Measurements from ENCODE around the gene RSL1D1.

RSL1D1 gene

DNA sequence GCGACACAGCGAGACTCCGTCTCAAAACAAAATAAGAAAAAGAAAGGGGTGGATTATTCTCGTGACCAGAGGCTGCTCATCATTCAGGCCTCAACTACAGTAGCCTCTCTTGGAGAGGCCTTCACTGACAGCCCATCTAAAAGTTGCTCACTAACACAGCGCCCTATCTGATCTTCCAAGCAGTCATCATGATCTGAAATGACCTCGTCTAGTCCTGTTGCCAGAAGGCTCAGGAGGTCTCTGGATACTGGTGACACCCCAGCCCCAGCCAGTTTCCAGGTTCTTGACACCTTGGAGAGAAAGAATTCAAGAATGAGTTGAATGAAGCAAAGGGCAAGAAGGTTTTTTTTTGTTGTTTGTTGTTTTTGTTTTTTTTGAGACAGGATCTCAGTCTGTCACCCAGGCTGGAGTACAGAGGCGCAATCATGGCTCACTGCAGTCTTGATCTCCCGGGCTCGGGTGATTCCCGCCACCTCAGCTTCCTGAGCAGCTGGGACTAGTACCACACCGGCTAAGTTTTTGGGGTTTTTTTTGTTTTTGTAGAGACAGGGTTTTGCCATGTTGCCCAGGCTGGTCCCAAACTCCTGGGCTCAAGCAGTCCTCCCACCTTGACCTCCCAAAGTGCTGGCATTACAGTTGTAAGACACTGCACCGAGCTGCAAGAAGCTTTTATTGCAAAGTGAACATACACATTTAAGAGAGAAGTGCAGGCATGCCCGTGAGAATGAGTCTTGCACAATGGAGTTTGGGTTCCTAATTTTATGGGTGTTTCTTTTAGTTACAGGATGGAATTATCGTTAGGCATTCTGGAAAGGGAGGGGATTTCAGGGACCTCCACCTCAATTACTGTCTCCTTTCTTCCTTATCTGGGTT lies 51.6 kb downstream of the RSL1D1 start:
- H3K4me1 Mint-ChIP-seq (ENCODE audit: low read depth in 2 of 2): peaks cover 33 to 43% of the 10 kb centered on the region in 2 donors
- H3K9me3 Mint-ChIP-seq: no peaks in the 10 kb centered on the region
- no peak for ATAC-seq (replicated peaks)

DNA sequence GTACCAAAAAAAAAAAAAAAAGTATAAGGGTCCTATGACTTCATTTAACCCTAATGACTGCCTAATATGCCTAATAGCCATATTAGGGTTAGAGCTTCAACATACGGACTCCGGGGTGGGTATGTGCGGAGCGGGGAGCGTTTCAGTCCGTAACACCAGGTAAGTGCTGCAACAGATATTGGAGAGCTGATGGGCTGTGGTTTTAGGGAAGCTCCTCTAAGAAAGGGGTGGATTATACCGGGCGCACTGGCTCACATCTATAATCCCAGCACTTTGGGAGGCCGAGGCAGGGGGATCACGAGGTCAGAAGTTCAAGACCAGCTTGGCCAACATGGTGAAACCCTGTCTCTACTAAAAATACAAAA lies 52.3 kb downstream of the RSL1D1 start:
- DNase-seq: no peak
- Mint-ChIP-seq H3K27me3 (no peaks in the 10 kb centered on the region), H3K27ac (peak overlapping the region; percentile 95 to 97), H3K4me1 (ENCODE audit: low read depth in 2 of 2) (peaks cover 41 to 51% of the 10 kb centered on the region in 2 donors), H3K4me3 (peak overlapping the region in 1 of 2 donors; percentile 92), H3K36me3 (ENCODE audit: insufficient read depth) (peaks cover 25% of the 10 kb centered on the region), H3K9me3 (no peaks in the 10 kb centered on the region)
- no peak for ATAC-seq (replicated peaks)

More for the DNA sequence above, 51.6 kb downstream of the RSL1D1 start:
- no peak for DNase-seq
- H3K27ac Mint-ChIP-seq: peak overlapping the region; percentile 95 to 97
- peaks cover 25% of the 10 kb centered on the region for H3K36me3 Mint-ChIP-seq (ENCODE audit: insufficient read depth)
- H3K4me3 Mint-ChIP-seq: peak overlapping the region in 1 of 2 donors; percentile 27
- H3K27me3 Mint-ChIP-seq: no peaks in the 10 kb centered on the region

DNA sequence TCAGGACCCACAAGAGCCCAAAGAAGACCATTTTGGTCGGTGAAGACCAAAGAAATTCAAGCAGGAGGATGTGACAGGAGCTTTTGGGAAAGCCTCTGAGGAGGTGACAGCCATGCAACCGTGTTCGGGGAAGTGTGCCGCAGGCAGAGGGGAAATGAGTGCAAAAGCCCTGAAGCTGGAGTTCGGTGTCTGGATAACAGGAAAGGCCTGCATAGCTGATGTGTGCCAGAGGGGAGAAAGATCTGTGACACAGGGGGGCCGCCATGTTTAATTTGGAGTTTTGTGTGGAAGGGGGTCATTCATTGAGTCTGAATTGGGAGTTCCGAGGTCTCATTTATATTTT lies 53.4 kb downstream of the RSL1D1 start:
- Mint-ChIP-seq H3K9me3 (no peaks in the 10 kb centered on the region), H3K4me3 (peak overlapping the region; percentile 92 to 94), H3K4me1 (ENCODE audit: low read depth in 2 of 2) (peaks cover 43 to 57% of the 10 kb centered on the region in 2 donors), H3K27me3 (no peaks in the 10 kb centered on the region), H3K27ac (peak overlapping the region; percentile 95 to 97), H3K36me3 (ENCODE audit: insufficient read depth) (peaks cover 25% of the 10 kb centered on the region)
- ATAC-seq (replicated peaks) (no peak), DNase-seq (peak in 1 of 3 experiments; percentile 20)

DNA sequence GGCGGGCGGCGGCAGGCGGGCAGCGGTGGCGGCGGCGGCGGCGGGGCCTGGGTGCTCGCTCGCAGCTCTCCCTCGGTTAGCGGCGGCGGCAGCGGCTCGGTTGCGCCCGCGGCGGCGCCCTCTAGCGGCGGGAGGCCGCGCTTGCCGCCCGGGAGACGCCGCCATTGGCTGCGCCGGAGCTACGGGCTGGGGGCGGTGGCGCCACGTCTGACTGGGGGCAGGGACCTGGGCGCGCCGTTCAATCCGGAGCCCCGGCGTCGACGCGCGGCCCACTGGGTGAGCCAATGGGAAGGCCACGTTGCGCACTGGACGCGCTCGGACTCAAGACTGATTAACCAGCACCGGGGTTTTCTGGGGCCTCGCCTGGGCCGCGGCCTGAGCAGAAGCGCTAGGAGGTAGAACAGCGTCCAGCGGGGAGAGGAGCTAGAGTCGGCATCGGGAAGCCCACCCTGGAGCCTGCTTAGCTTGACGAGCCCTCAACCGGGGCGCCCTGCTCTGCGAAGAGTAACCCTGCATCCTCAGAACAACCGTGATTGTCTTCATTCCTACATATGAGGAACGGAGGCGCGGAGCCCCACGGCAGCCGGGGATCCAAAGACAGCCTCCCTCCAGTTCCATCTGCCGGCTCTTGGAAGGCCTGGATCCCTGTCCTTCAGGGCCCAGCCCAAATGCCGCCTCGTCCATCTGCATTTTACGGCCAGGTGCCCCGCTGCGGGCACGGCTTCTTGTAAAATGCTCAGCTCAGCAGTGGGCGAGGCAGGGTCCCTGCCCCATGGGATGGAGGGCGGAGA lies 54.0 kb downstream of the RSL1D1 start, which contains the start of gene ZC3H7A:
ZC3H7A (minus strand) TSS at position 93 of the 791 bp plus-strand sequence. CDS start 14,904 bp downstream, outside the sequence.
- ATAC-seq (replicated peaks) (peak; percentile 96), DNase-seq (peak; percentile 88 to 93 (median 89))
- peaks cover 25% of the 10 kb centered on the region for H3K36me3 Mint-ChIP-seq (ENCODE audit: insufficient read depth)
- peaks cover 47 to 62% of the 10 kb centered on the region in 2 donors for H3K4me1 Mint-ChIP-seq (ENCODE audit: low read depth in 2 of 2)
- H3K4me3 Mint-ChIP-seq: peak within 1 kb of the TSS; percentile 92 to 94
- no peaks in the 10 kb centered on the region for H3K27me3 Mint-ChIP-seq
- no peaks in the 10 kb centered on the region for H3K9me3 Mint-ChIP-seq
- H3K27ac Mint-ChIP-seq: peak within 1 kb of the TSS; percentile 95 to 97

DNA sequence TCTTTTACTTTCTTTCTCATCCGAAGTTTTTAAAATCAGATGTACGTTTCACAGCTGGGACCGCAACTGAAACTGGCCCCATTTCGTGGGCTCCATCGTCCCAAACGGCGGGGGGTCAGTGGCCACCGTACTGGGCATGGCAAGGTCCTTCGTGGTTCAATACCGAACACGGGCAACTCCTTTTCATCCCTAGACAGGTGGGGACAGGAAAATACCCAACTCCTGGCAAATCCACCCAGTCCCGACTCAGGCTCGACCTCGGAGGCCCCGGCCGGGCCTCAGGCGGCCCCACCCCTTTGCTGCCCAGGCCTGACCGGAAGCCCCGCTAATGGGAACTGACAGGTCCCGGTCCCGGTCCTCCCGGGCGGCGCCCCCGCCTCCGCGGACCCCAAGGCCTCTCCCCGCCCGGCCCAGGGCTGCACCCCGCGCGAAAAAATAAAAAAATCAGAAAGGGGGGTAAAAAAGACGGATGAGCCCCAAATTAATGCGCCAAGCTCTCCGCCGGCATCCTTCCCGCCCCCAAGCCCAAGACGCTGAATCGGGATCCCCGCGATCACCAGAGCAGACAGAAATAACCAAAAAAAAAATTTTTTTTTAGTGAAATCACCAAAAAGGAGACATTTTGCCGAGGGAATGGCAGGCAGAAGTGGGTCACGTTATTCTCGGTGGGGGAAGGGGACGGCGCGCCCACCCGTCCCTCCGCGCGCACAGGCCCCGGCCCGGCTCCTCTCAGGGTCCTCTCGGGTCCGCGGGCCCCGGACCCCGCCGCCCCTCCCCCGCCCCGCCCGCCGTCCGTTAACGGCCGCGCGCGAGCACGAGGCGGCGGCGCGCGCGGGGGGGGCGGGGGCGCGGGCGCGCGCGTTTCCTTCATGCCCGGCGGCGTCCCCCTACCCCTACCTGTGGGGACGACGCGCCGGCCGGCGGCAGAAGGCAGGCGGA lies 54.8 kb downstream of the RSL1D1 start:
- DNase-seq (peak; percentile 25 to 36 (median 26)), ATAC-seq (replicated peaks) (no peak)
- Mint-ChIP-seq H3K4me1 (ENCODE audit: low read depth in 2 of 2) (peaks cover 51 to 66% of the 10 kb centered on the region in 2 donors), H3K4me3 (peak overlapping the region; percentile 92 to 94), H3K9me3 (no peaks in the 10 kb centered on the region), H3K27me3 (no peaks in the 10 kb centered on the region), H3K27ac (peak overlapping the region; percentile 93 to 97), H3K36me3 (ENCODE audit: insufficient read depth) (peaks cover 25% of the 10 kb centered on the region)

DNA sequence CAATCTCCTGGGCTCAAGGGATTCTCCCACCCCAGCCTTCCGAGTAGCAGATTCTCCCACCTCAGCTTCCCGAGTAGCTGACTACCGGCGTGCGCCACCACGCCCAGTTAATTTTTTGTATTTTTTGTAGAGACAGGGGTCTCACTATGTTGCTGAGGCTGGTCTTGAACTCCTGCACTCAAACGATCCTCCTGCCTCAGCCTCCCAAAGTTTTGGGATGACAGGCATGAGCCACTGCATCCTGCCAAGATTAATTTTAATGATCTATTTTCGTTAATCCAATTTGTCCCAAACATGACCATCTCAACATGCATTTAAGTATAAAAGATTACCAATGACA lies 55.5 kb downstream of the RSL1D1 start:
- H3K27ac Mint-ChIP-seq: peak overlapping the region; percentile 93 to 97
- DNase-seq (no peak), ATAC-seq (replicated peaks) (no peak)
- H3K4me3 Mint-ChIP-seq: peak overlapping the region; percentile 91 to 94
- H3K9me3 Mint-ChIP-seq: no peaks in the 10 kb centered on the region
- H3K36me3 Mint-ChIP-seq (ENCODE audit: insufficient read depth): peaks cover 30% of the 10 kb centered on the region
- H3K4me1 Mint-ChIP-seq (ENCODE audit: low read depth in 2 of 2): peaks cover 57 to 72% of the 10 kb centered on the region in 2 donors
- H3K27me3 Mint-ChIP-seq: no peaks in the 10 kb centered on the region

DNA sequence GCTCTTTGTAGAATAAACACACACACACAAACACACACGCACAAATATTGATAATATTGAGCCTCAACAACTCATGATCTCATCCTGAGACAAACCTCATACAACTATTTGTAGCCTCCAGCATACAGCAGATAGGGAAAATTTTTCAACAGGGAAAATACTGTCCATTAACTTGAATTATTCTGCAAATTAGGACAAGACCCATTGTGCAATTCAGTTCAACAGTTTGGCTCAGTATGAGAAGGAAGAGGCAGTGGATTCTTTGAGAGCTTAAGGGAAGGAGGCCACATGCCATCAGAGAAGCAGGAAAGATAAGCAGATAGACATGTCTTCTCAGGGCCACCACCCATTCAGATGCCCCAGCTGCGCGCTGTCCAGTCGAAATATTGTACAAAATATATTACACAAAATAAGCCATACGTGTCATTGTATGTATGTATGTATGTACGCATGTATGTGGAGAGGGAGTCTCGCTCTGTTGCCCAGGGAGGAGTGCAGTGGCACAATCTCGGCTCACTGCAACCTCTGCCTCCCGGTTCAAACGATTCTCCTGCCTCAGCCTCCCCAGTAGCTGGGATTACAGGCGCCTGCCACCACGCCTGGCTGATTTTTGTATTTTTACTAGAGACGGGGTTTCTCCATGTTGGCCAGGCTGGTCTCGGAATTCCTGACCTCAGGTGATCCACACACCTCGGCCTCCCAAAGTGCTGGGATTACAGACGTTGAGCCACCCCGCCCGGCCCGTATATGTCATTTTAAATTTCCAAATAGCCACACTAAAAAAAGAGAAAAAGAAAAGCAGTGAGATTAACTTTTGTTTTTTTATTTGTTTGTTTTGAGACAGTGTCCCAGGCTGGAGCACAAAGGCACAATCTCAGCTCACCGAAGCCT lies 56.1 kb downstream of the RSL1D1 start:
- peak overlapping the region; percentile 93 to 97 for H3K27ac Mint-ChIP-seq
- peak overlapping the region; percentile 91 to 94 for H3K4me3 Mint-ChIP-seq
- H3K27me3 Mint-ChIP-seq: no peaks in the 10 kb centered on the region
- no peak for DNase-seq
- ATAC-seq (replicated peaks): no peak
- peaks cover 32% of the 10 kb centered on the region for H3K36me3 Mint-ChIP-seq (ENCODE audit: insufficient read depth)
- H3K9me3 Mint-ChIP-seq: no peaks in the 10 kb centered on the region
- peaks cover 58 to 68% of the 10 kb centered on the region in 2 donors for H3K4me1 Mint-ChIP-seq (ENCODE audit: low read depth in 2 of 2)

DNA sequence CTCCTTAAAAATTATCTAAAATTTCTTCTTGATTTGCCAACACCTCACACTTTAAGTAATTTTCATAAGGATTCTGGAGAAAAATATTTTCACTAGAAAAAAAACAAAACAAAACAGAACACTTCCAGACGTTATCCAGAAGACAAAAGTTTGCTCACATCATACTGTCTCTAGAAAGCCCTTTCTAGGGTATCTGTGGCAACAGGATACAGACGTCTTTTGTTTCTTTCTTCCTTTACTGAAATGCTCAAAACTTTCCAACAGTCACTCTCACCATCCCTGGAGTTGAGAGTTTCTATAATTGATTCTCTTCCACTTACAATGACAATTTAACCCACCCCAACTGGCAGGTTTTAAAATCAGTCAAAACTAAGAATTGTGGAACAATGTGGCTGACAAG lies 56.9 kb downstream of the RSL1D1 start:
- no peaks in the 10 kb centered on the region for H3K27me3 Mint-ChIP-seq
- peak overlapping the region; percentile 93 to 97 for H3K27ac Mint-ChIP-seq
- H3K9me3 Mint-ChIP-seq: no peaks in the 10 kb centered on the region
- peaks cover 28% of the 10 kb centered on the region for H3K36me3 Mint-ChIP-seq (ENCODE audit: insufficient read depth)
- H3K4me3 Mint-ChIP-seq: peak overlapping the region; percentile 91 to 94
- ATAC-seq (replicated peaks) (no peak), DNase-seq (no peak)
- peaks cover 52 to 67% of the 10 kb centered on the region in 2 donors for H3K4me1 Mint-ChIP-seq (ENCODE audit: low read depth in 2 of 2)

DNA sequence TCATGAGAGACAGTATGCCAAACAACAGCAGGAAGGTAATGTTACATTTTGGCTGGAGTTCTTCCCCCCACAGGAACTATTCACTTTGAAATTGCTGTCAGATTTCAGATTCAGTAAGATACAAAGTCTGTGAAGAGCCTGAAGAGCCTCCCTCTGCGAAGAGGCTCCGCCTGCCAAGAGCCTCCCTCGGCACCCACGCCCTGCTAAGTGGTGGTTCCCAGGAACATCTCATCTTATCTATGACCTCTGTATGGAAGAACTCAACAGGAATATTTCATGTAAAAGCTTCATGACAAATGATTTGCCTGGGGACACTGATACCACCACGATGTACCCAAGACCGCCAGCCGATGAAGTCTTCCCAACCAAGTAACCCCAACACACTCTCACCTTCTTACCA lies 57.5 kb downstream of the RSL1D1 start:
- Mint-ChIP-seq H3K9me3 (no peaks in the 10 kb centered on the region), H3K36me3 (ENCODE audit: insufficient read depth) (peaks cover 28% of the 10 kb centered on the region), H3K27me3 (no peaks in the 10 kb centered on the region)

DNA sequence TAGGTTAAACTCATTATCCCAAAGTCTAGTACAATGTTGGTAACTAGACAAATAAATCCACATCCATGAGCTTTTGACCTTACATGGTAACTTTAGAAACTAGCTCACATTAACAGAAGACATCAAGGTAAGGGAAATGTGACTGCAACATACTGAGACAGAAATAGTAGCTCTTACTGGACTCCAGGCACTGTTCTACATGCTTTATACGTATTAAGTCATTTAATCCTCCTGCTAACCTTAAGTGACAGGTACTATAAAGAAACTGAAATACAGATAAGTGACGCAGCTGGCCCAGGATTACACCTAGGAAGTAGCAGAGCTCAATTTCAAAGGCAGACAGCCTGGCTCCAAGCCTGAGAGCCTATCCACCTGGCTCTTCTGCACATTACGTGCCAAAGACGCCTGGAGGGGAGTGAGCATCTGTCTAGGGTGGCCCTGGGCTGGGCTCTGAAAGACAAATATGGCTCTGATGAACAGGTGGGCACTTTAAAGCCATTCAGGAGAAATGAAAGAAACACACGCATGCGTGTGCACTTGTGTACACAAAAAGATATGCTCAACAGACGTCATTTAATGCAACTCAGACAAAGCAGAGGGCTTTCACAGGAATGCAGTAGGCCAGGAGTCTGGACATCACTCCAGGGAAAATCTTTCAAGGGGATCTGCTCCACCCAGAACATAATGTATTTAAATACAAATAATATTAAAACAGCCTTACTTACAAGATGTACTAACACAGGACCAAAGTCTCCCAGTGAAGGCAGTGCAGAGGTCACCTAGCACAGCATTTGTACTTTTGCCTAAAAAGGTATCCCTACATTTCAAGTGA lies 58.7 kb downstream of the RSL1D1 start:
- H3K4me3 Mint-ChIP-seq: no peak overlapping the region
- no peak for ATAC-seq (replicated peaks)

More for the DNA sequence above, 57.5 kb downstream of the RSL1D1 start:
- Mint-ChIP-seq H3K4me3 (peak overlapping the region in 1 of 2 donors; percentile 94), H3K4me1 (ENCODE audit: low read depth in 2 of 2) (peaks cover 48 to 65% of the 10 kb centered on the region in 2 donors), H3K27ac (peak overlapping the region; percentile 93 to 97)
- DNase-seq: no peak
- no peak for ATAC-seq (replicated peaks)

DNA sequence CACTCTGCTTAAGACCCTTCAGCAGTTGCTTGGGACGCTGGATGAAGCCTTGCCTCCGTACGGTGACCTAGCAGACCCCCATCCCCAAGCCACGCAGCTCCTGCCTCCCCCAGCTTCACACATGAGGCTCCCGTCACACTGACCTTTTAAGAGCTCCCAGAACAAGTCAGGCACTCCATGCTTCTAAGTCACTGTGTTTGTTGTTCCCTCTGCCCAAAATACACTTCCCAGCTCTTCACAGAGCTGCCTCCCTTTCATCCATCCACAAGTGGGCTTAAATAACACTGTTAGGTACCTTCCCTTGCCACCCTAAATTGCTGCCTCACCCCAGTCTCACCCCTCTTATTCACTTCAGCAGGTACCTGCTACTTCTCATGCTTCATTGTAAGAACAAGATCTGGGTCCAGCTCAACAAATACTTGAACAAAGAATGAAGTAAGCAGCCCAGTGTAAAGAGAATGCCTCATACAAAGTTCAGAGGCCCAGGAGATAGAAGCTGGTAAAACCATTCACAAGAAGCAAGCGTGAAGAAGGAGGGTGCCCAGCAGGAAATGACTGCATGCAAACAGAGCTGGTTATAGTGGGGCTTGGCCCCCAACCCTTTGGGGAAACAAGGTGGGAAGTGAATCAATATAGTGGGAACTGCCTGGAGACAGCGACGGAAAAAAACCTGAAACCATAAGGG lies 60.1 kb downstream of the RSL1D1 start:
- DNase-seq (no peak), ATAC-seq (replicated peaks) (no peak)
- H3K9me3 Mint-ChIP-seq: no peaks in the 10 kb centered on the region
- peaks cover 32% of the 10 kb centered on the region for H3K36me3 Mint-ChIP-seq (ENCODE audit: insufficient read depth)
- peak overlapping the region; percentile 1 to 80 for H3K27ac Mint-ChIP-seq
- H3K4me3 Mint-ChIP-seq: no peak overlapping the region
- peaks cover 50 to 75% of the 10 kb centered on the region in 2 donors for H3K4me1 Mint-ChIP-seq (ENCODE audit: low read depth in 2 of 2)
- no peaks in the 10 kb centered on the region for H3K27me3 Mint-ChIP-seq

More for the DNA sequence above, 58.7 kb downstream of the RSL1D1 start:
- no peak for DNase-seq
- no peaks in the 10 kb centered on the region for H3K9me3 Mint-ChIP-seq
- H3K27me3 Mint-ChIP-seq: no peaks in the 10 kb centered on the region
- H3K27ac Mint-ChIP-seq: peak overlapping the region; percentile 1 to 97
- peaks cover 35% of the 10 kb centered on the region for H3K36me3 Mint-ChIP-seq (ENCODE audit: insufficient read depth)
- H3K4me1 Mint-ChIP-seq (ENCODE audit: low read depth in 2 of 2): peaks cover 41 to 63% of the 10 kb centered on the region in 2 donors
